ENCODE data around the gene NOSTRIN. TPM values are rescaled to one million over a fixed set of nuclear protein-coding genes. Genes with fewer than 3 reads are reported as not detected.
A peak's percentile ranks its signal among the peaks of the same experiment; 100 is the strongest.
"Not testable (repeated sequence)": the region's sequence is repeated elsewhere in the genome, so short reads cannot be mapped to it uniquely, and the experiment has no call there.

Gene NOSTRIN
- total and polyA plus RNA-seq, 3 experiments from 2014 or later = not detected

DNA sequence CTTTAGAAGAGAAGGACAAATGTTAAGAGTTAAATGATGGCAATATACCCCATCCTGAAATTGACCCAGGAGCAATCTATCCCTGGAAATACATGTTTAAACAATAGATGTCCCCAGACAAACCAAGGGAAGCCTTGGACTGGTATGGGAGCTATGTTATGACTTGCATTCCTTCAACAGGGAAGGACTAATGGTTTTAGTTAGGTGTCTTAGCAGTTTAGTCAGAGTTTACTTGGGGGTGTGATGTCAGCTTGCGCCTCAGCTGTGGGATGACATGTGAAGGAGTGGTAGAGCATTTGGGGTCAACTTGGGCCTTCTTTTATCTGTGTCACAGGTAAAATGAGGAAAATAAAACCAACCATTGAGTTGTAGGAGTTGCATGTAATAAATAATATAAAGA, 51.0 kb downstream of the NOSTRIN start:
- POLR2A ChIA-PET = no interaction called here
- no peaks in the 10 kb centered on the region for H3K9me3 ChIP-seq (ENCODE audit: low read length)
- no peaks in the 10 kb centered on the region for H3K4me1 Mint-ChIP-seq
- H3K36me3 ChIP-seq (ENCODE audit: insufficient read depth, low read length) = no peaks in the 10 kb centered on the region
- H3K27me3 Mint-ChIP-seq = peaks cover 0 to 3% of the 10 kb centered on the region in 2 donors
- H3K27ac Mint-ChIP-seq = no peak overlapping the region
- no peak overlapping the region for H3K27ac ChIP-seq (ENCODE audit: low read depth, low read length)
- no peaks in the 10 kb centered on the region for H3K27me3 ChIP-seq (ENCODE audit: insufficient read depth, low read length, poor library complexity, severe bottlenecking)
- CTCF ChIA-PET = interaction anchor here (0.6 to 1.8 kb wide), 2 partner anchors 18 to 68 kb away, joined by 3 read pairs; no protein-coding TSS in a partner anchor
- peaks cover 0 to 3% (median 0%) of the 10 kb centered on the region in 3 donors for H3K36me3 Mint-ChIP-seq
- no peak for DNase-seq
- H3K4me3 Mint-ChIP-seq = no peak overlapping the region
- H3K9me3 Mint-ChIP-seq = peaks cover 0 to 1% (median 0%) of the 10 kb centered on the region in 5 donors
- H3K4me1 ChIP-seq (ENCODE audit: insufficient read depth, low read length) = no peaks in the 10 kb centered on the region
- no peak overlapping the region for H3K4me3 ChIP-seq (ENCODE audit: low read length)

DNA sequence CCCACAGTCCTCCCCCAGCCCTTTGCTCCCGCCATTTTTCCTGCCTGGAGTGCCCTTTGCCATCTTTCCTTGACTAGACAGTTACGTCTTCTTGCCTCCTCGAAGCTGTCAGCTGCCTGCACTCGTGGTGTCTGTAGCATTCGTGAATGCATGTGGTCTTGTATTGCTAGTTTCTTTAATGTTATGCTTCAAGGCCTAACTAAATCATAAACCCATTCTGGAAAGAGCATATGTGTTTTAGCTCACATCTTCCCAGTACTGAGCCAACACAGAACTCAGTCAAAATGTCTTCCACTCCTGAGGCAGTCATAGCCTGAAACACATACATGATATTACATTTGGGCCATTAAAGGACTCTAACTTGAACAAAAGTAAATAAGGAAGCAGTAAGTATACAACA, 52.2 kb downstream of the NOSTRIN start:
- no peaks in the 10 kb centered on the region for H3K27me3 ChIP-seq (ENCODE audit: insufficient read depth, low read length, poor library complexity, severe bottlenecking)
- H3K36me3 ChIP-seq (ENCODE audit: insufficient read depth, low read length) = no peaks in the 10 kb centered on the region
- Mint-ChIP-seq H3K9me3 (peaks cover 0 to 1% (median 0%) of the 10 kb centered on the region in 5 donors), H3K27me3 (peaks cover 0 to 3% of the 10 kb centered on the region in 2 donors), H3K4me3 (no peak overlapping the region), H3K27ac (no peak overlapping the region), H3K36me3 (peaks cover 0 to 3% (median 0%) of the 10 kb centered on the region in 3 donors), H3K4me1 (no peaks in the 10 kb centered on the region)
- H3K9me3 ChIP-seq (ENCODE audit: low read length) = no peaks in the 10 kb centered on the region
- no peaks in the 10 kb centered on the region for H3K4me1 ChIP-seq (ENCODE audit: insufficient read depth, low read length)
- ChIA-PET POLR2A (no interaction called here), CTCF (interaction anchor here (1.8 kb wide), 1 partner anchor 19 kb away, joined by 3 read pairs; no protein-coding TSS in a partner anchor)
- H3K27ac ChIP-seq (ENCODE audit: low read depth, low read length) = no peak overlapping the region
- DNase-seq = no peak
- no peak overlapping the region for H3K4me3 ChIP-seq (ENCODE audit: low read length)

DNA sequence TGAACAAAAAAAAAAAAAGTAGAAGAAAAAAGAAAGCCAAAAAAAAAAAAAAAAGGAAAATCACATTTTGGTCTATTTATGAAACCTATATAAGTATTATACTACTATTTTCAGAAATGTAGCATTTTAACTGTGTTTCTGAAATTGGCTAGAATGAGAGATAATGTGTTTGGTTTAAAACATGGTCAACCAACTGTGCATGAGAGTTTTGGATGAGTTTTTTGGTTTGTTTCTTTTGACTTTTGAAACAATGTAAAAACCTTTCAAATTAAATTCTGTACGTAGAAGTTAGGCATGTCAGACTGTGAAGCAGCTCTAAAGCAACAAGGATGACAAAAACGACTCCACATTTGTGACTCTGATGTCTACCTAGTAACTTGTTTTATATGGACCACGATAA, 53.2 kb downstream of the NOSTRIN start:
- peaks cover 0 to 3% (median 0%) of the 10 kb centered on the region in 3 donors for H3K36me3 Mint-ChIP-seq
- ChIA-PET CTCF (no interaction called here), POLR2A (interaction anchor here (0.6 kb wide), 1 partner anchor 43 kb away, joined by 3 read pairs; no protein-coding TSS in a partner anchor)

DNA sequence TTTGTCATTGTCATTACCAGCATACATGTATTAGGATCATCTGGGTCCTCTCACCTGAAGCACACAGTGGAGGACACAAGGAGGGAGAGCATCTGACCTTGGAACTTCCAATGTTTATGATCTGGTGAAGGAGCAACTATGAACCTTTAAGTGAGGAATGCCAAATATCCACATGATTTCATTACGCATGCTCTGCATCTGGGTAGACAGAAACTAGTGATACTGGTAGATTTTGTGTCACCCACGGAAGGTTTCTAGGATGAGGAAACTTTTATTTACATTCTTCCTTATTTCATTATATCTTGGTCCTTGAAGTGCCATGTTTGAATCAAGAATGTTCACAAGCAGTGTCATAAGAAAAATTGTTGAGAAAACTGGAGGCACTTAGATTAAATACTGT, 55.7 kb downstream of the NOSTRIN start:
- H3K4me1 ChIP-seq (ENCODE audit: insufficient read depth, low read length) = no peaks in the 10 kb centered on the region
- CTCF ChIA-PET = no interaction called here
- Mint-ChIP-seq H3K36me3 (peaks cover 0 to 3% (median 0%) of the 10 kb centered on the region in 3 donors), H3K9me3 (no peaks in the 10 kb centered on the region), H3K4me3 (no peak overlapping the region), H3K27ac (no peak overlapping the region), H3K27me3 (no peaks in the 10 kb centered on the region), H3K4me1 (no peaks in the 10 kb centered on the region)
- H3K4me3 ChIP-seq (ENCODE audit: low read length) = no peak overlapping the region
- no peak overlapping the region for H3K27ac ChIP-seq (ENCODE audit: low read depth, low read length)
- no peak for DNase-seq
- no peaks in the 10 kb centered on the region for H3K36me3 ChIP-seq (ENCODE audit: insufficient read depth, low read length)
- H3K27me3 ChIP-seq (ENCODE audit: insufficient read depth, low read length, poor library complexity, severe bottlenecking) = no peaks in the 10 kb centered on the region
- POLR2A ChIA-PET = no interaction called here
- H3K9me3 ChIP-seq (ENCODE audit: low read length) = no peaks in the 10 kb centered on the region

More for the DNA sequence above, 53.2 kb downstream of the NOSTRIN start:
- Histone ChIP-seq H3K4me1 (ENCODE audit: insufficient read depth, low read length) (no peaks in the 10 kb centered on the region), H3K27ac (ENCODE audit: low read depth, low read length) (no peak overlapping the region), H3K36me3 (ENCODE audit: insufficient read depth, low read length) (no peaks in the 10 kb centered on the region), H3K27me3 (ENCODE audit: insufficient read depth, low read length, poor library complexity, severe bottlenecking) (no peaks in the 10 kb centered on the region), H3K4me3 (ENCODE audit: low read length) (no peak overlapping the region), H3K9me3 (ENCODE audit: low read length) (no peaks in the 10 kb centered on the region)
- Mint-ChIP-seq H3K27me3 (peaks cover 0 to 3% of the 10 kb centered on the region in 2 donors), H3K27ac (no peak overlapping the region), H3K9me3 (peaks cover 0 to 1% (median 0%) of the 10 kb centered on the region in 5 donors), H3K4me3 (no peak overlapping the region), H3K4me1 (no peaks in the 10 kb centered on the region)
- DNase-seq = no peak

DNA sequence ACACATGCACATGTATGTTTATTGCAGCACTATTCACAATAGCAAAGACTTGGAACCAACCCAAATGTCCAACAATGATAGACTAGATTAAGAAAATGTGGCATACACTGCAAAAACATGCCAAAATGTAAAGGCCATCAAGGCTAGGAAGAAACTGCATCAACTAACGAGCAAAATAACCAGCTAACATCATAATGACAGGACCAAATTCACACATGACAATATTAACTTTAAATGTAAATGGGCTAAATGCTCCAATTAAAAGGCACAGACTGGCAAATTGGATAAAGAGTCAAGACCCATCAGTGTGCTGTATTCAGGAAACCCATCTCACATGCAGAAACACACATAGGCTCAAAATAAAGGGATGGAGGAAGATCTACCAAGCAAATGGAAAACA, 64.7 kb downstream of the NOSTRIN start:
- H3K36me3 Mint-ChIP-seq = peaks cover 0 to 13% (median 0%) of the 10 kb centered on the region in 3 donors
- not testable (repeated sequence) for H3K9me3 Mint-ChIP-seq

DNA sequence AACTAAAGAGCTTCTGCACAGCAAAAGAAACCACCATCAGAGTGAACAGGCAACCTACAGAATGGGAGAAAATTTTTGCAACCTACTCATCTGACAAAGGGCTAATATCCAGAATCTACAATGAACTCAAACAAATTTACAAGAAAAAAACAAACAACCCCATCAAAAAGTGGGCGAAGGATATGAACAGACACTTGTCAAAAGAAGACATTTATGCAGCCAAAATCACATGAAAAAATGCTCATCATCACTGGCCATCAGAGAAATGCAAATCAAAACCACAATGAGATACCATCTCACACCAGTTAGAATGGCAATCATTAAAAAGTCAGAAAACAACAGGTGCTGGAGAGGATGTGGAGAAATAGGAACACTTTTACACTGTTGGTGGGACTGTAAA, 67.9 kb downstream of the NOSTRIN start:
- H3K9me3 Mint-ChIP-seq; H3K36me3 Mint-ChIP-seq; H3K27ac ChIP-seq (ENCODE audit: low read depth, low read length); DNase-seq; H3K27me3 Mint-ChIP-seq; H3K27ac Mint-ChIP-seq; H3K27me3 ChIP-seq (ENCODE audit: insufficient read depth, low read length, poor library complexity, severe bottlenecking); H3K4me3 ChIP-seq (ENCODE audit: low read length); POLR2A ChIA-PET; H3K36me3 ChIP-seq (ENCODE audit: insufficient read depth, low read length); H3K4me1 ChIP-seq (ENCODE audit: insufficient read depth, low read length); H3K9me3 ChIP-seq (ENCODE audit: low read length); CTCF ChIA-PET; H3K4me3 Mint-ChIP-seq: not testable (repeated sequence)
- H3K4me1 Mint-ChIP-seq = peaks cover 0 to 11% (median 5%) of the 10 kb centered on the region in 3 donors

More for the DNA sequence above, 64.7 kb downstream of the NOSTRIN start:
- POLR2A ChIA-PET; CTCF ChIA-PET; H3K4me1 Mint-ChIP-seq; H3K36me3 ChIP-seq (ENCODE audit: insufficient read depth, low read length); H3K27me3 ChIP-seq (ENCODE audit: insufficient read depth, low read length, poor library complexity, severe bottlenecking); H3K27ac ChIP-seq (ENCODE audit: low read depth, low read length); H3K4me1 ChIP-seq (ENCODE audit: insufficient read depth, low read length); H3K4me3 Mint-ChIP-seq; H3K27ac Mint-ChIP-seq; H3K27me3 Mint-ChIP-seq; H3K9me3 ChIP-seq (ENCODE audit: low read length); DNase-seq; H3K4me3 ChIP-seq (ENCODE audit: low read length): not testable (repeated sequence)

DNA sequence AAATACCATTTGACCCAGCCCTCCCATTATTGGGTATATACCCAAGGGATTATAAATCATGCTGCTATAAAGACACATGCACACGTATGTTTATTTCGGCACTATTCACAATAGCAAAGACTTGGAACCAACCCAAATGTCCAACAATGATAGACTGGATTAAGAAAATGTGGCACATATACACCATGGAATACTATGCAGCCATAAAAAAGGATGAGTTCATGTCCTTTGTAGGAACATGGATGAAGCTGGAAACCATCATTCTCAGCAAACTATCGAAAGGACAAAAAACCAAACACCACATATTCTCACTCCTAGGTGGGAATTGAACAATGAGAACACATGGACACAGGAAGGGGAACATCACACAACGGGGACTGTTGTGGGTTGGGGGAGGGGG, 68.4 kb downstream of the NOSTRIN start:
- peaks cover 0 to 11% (median 5%) of the 10 kb centered on the region in 3 donors for H3K4me1 Mint-ChIP-seq
- H3K36me3 Mint-ChIP-seq; H3K4me3 Mint-ChIP-seq; H3K36me3 ChIP-seq (ENCODE audit: insufficient read depth, low read length); POLR2A ChIA-PET; H3K4me3 ChIP-seq (ENCODE audit: low read length); CTCF ChIA-PET; H3K4me1 ChIP-seq (ENCODE audit: insufficient read depth, low read length); H3K9me3 ChIP-seq (ENCODE audit: low read length); H3K27ac ChIP-seq (ENCODE audit: low read depth, low read length); H3K9me3 Mint-ChIP-seq; DNase-seq; H3K27me3 Mint-ChIP-seq; H3K27me3 ChIP-seq (ENCODE audit: insufficient read depth, low read length, poor library complexity, severe bottlenecking): not testable (repeated sequence)
- peak overlapping the region in 1 of 8 donors; percentile 50 for H3K27ac Mint-ChIP-seq

DNA sequence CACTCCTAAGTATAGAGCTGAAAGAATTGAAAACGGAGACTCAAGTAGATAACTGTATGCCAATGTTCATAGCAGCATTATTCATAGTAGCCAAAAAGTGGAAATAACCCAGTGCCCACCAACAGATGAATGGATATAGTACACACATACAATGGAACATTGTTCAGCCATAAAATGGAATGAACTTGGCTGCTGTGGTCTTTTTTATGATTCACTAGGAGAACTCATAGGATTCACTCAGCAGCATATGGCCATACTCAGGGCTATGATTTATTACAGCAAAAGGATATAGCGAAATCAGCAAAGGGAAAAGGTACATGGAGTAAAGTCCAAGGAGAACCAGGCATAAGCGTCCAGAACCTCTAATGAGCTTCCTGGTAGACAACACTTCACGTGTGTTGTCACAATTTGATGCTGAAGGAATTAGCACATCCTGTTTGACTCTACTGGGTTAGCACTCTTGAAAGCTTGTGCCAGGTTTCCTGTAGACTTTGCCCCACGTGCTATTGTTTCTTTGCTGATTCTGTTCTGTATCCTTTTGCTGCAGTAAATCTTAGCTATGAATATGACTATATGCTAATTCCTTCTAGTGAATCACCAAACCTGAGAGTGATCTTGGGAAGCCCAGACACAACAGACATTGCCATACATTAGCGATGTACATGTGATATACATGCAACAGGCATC, 72.1 kb downstream of the NOSTRIN start:
- Histone ChIP-seq H3K9me3 (ENCODE audit: low read length) (no peaks in the 10 kb centered on the region), H3K27me3 (ENCODE audit: insufficient read depth, low read length, poor library complexity, severe bottlenecking) (no peaks in the 10 kb centered on the region), H3K4me3 (ENCODE audit: low read length) (no peak overlapping the region), H3K27ac (ENCODE audit: low read depth, low read length) (no peak overlapping the region), H3K4me1 (ENCODE audit: insufficient read depth, low read length) (no peaks in the 10 kb centered on the region), H3K36me3 (ENCODE audit: insufficient read depth, low read length) (no peaks in the 10 kb centered on the region)
- Mint-ChIP-seq H3K9me3 (no peaks in the 10 kb centered on the region), H3K27ac (no peak overlapping the region), H3K36me3 (no peaks in the 10 kb centered on the region), H3K4me1 (peaks cover 6 to 32% (median 23%) of the 10 kb centered on the region in 3 donors), H3K4me3 (no peak overlapping the region), H3K27me3 (no peaks in the 10 kb centered on the region)
- ChIA-PET POLR2A (no interaction called here), CTCF (no interaction called here)
- no peak for DNase-seq
